Keratinocyte (primary cell): ENCODE results near the gene DIP2B. TPM values are rescaled to one million over a fixed set of nuclear protein-coding genes. Genes with fewer than 3 reads are reported as not detected.

Experiments used
- DNase-seq: peaks from one replicate; pipeline ENCODE4 v3.0.0-alpha.2; 2011; ENCODE audit warnings: low read depth, missing footprints, low spot score
- FAIRE-seq: peaks from 2 replicates; lab custom pipeline; 2011; peaks lifted over from hg19 to GRCh38; lab: Jason Lieb, UNC
- H2AFZ ChIP-seq: 2 replicates; pipeline ENCODE4 v1.6.0; 2012; ENCODE audit warnings: low read length, control low read depth, inconsistent platforms; ENCODE audit not compliant: control insufficient read depth
- H3K27ac ChIP-seq: 2 replicates; pipeline ENCODE4 v1.5.1; 2011; ENCODE audit warnings: low read length; ENCODE audit not compliant: control insufficient read depth, insufficient read depth
- H3K27me3 ChIP-seq: 3 replicates; pipeline ENCODE4 v1.6.0; 2011; ENCODE audit warnings: low read length; ENCODE audit not compliant: control insufficient read depth, insufficient read depth; ENCODE audit errors: extremely low read depth
- H3K36me3 ChIP-seq, 2 experiments: 2 replicates in 1 of 2; 3 replicates in 1 of 2; pipeline ENCODE4 v1.5.1; 2011; ENCODE audit warnings: low read length in 2 of 2, mild to moderate bottlenecking in 1 of 2; ENCODE audit not compliant: control insufficient read depth in 2 of 2, insufficient read depth in 2 of 2; ENCODE audit errors: extremely low read depth in 1 of 2
- H3K4me1 ChIP-seq: 3 replicates; pipeline ENCODE4 v1.5.1; 2011; ENCODE audit warnings: low read length; ENCODE audit not compliant: control insufficient read depth, insufficient read depth; ENCODE audit errors: extremely low read depth
- H3K4me2 ChIP-seq: 3 replicates; pipeline ENCODE4 v1.6.0; 2011; ENCODE audit warnings: low read depth, low read length; ENCODE audit not compliant: control insufficient read depth, insufficient read depth; ENCODE audit errors: extremely low read depth
- H3K4me3 ChIP-seq, 3 experiments: fragments of 200-600 bp in 1 of 3; sonication (generic) in 1 of 3; 2 replicates in 2 of 3; 3 replicates in 1 of 3; pipeline ENCODE4 v1.5.1; 2011 to 2016; ENCODE audit warnings: low read length in 3 of 3, mild to moderate bottlenecking in 3 of 3, control low read depth in 2 of 3, inconsistent platforms in 1 of 3, low read depth in 1 of 3, mixed read lengths in 1 of 3, mixed run types in 1 of 3, moderate library complexity in 1 of 3; ENCODE audit not compliant: control insufficient read depth in 2 of 3, insufficient read depth in 2 of 3; ENCODE audit errors: extremely low read depth in 1 of 3
- H3K79me2 ChIP-seq: 2 replicates; pipeline ENCODE4 v1.6.0; 2012; ENCODE audit warnings: low read length; ENCODE audit not compliant: control insufficient read depth, insufficient read depth
- H3K9ac ChIP-seq: 3 replicates; pipeline ENCODE4 v1.6.0; 2011; ENCODE audit warnings: low read length; ENCODE audit not compliant: control insufficient read depth, insufficient read depth; ENCODE audit errors: extremely low read depth
- H3K9me1 ChIP-seq: 3 replicates; pipeline ENCODE4 v1.6.0; 2011; ENCODE audit warnings: low read length; ENCODE audit not compliant: control insufficient read depth, insufficient read depth; ENCODE audit errors: extremely low read depth
- H3K9me3 ChIP-seq: 2 replicates; pipeline ENCODE4 v1.5.1; 2012; ENCODE audit warnings: low read depth, low read length; ENCODE audit not compliant: control insufficient read depth
- H4K20me1 ChIP-seq: 3 replicates; pipeline ENCODE4 v1.6.0; 2011; ENCODE audit warnings: low read length; ENCODE audit not compliant: control insufficient read depth, insufficient read depth; ENCODE audit errors: extremely low read depth
- EZH2 ChIP-seq: IDR thresholded peaks from one replicate; pipeline ENCODE4 v1.6.1; 2012; ENCODE audit warnings: inconsistent platforms, mild to moderate bottlenecking, low read length, moderate library complexity
- dilution Hi-C: fragments of 300-500 bp; cut with MboI; formaldehyde crosslinking; loops from one replicate; pipeline ENCODE4 v1.7.0; 2020; ENCODE audit warnings: low sequenced_read_pairs; ENCODE audit not compliant: extremely low pct_ligation_motif_present
- polyA plus RNA-seq, 5 experiments: library from polyadenylated mRNA; depleted of rRNA in 3 of 5; stranded (reverse) in 3 of 5; stranded (forward) in 1 of 5; unstranded in 1 of 5; fragments of >200 nt; gene quantifications; 1 replicate in 1 of 5; 2 replicates in 3 of 5; 3 replicates in 1 of 5; pipeline versions ENCODE4 v1.2.1 to v1.2.3, GENCODE V29; 2011 to 2012; ENCODE audit warnings: missing spikeins in 2 of 5, low read depth in 1 of 5, low replicate concordance in 1 of 5
- TF ChIP-seq, protein P1 (sequence below), 3 experiments: IDR thresholded peaks in 1 of 3; conservative IDR thresholded peaks in 1 of 3; optimal IDR thresholded peaks in 1 of 3; 2 replicates in 2 of 3; 3 replicates in 1 of 3; pipeline versions ENCODE3 to v1.5.1; 2011; ENCODE audit warnings: low read length in 3 of 3, mild to moderate bottlenecking in 3 of 3, moderate library complexity in 2 of 3, control low read depth in 1 of 3, inconsistent platforms in 1 of 3; ENCODE audit not compliant: insufficient read depth in 2 of 3; ENCODE audit errors: extremely low read depth in 1 of 3

The DIP2B gene
- polyA plus RNA-seq, 1 donor (not counting 4 experiments of a cell fraction or from before 2014, with no cell fraction given) = 30.2 TPM

- TF ChIP-seq, protein P1, sequence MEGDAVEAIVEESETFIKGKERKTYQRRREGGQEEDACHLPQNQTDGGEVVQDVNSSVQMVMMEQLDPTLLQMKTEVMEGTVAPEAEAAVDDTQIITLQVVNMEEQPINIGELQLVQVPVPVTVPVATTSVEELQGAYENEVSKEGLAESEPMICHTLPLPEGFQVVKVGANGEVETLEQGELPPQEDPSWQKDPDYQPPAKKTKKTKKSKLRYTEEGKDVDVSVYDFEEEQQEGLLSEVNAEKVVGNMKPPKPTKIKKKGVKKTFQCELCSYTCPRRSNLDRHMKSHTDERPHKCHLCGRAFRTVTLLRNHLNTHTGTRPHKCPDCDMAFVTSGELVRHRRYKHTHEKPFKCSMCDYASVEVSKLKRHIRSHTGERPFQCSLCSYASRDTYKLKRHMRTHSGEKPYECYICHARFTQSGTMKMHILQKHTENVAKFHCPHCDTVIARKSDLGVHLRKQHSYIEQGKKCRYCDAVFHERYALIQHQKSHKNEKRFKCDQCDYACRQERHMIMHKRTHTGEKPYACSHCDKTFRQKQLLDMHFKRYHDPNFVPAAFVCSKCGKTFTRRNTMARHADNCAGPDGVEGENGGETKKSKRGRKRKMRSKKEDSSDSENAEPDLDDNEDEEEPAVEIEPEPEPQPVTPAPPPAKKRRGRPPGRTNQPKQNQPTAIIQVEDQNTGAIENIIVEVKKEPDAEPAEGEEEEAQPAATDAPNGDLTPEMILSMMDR (optimal IDR thresholded peaks at IDR 0.05 in 1 of 3, IDR thresholded peaks at IDR 0.05 in 1 of 3, conservative IDR thresholded peaks at IDR 0.05 in 1 of 3; ENCODE audit: extremely low read depth in 1 of 3, insufficient read depth in 2 of 3, low read length in 3 of 3) = no peak
- no peak for TF ChIP-seq EZH2
- Histone ChIP-seq H3K9me3 (no peaks in the 10 kb centered on the region), H4K20me1 (no peaks in the 10 kb centered on the region), H3K27me3 (no peaks in the 10 kb centered on the region), H3K9me1 (no peaks in the 10 kb centered on the region), H2AFZ (no peak overlapping the region), H3K27ac (no peak overlapping the region), H3K4me2 (no peak overlapping the region), H3K4me3 (no peak overlapping the region), H3K79me2 (peaks cover 84% of the 10 kb centered on the region), H3K4me1 (peaks cover 8% of the 10 kb centered on the region), H3K36me3 (peaks cover 7 to 19% of the 10 kb centered on the region in 2 experiments), H3K9ac (no peak overlapping the region)
- no peak for DNase-seq
- FAIRE-seq = no peak
- dilution Hi-C loops = no loop called here
These were observed 20.6 kb downstream of the DIP2B start for GRCh38 chr12:50525422-50525821.

- Histone ChIP-seq H3K9me1 (no peaks in the 10 kb centered on the region), H3K27ac (no peak overlapping the region), H3K9me3 (peaks cover 2% of the 10 kb centered on the region), H3K4me1 (peaks cover 17% of the 10 kb centered on the region), H3K4me3 (no peak overlapping the region), H4K20me1 (no peaks in the 10 kb centered on the region), H3K9ac (no peak overlapping the region), H3K27me3 (no peaks in the 10 kb centered on the region), H2AFZ (no peak overlapping the region), H3K79me2 (peaks cover 73% of the 10 kb centered on the region), H3K4me2 (no peak overlapping the region), H3K36me3 (peaks cover 10 to 22% of the 10 kb centered on the region in 2 experiments)
- FAIRE-seq (no peak), DNase-seq (no peak)
- dilution Hi-C loops = no loop called here
- TF ChIP-seq, protein P1 (optimal IDR thresholded peaks at IDR 0.05 in 1 of 3, IDR thresholded peaks at IDR 0.05 in 1 of 3, conservative IDR thresholded peaks at IDR 0.05 in 1 of 3; ENCODE audit: extremely low read depth in 1 of 3, insufficient read depth in 2 of 3, low read length in 3 of 3) = no peak
- TF ChIP-seq EZH2 = no peak
These were observed 22.6 kb downstream of the DIP2B start for GRCh38 chr12:50527359-50527726.
